Activated CD4-positive, alpha-beta T cell treated with anti-CD3 and anti-CD28 coated beads, Interleukin-2, Interleukin-4, amounts not matched to agents 100 ng/mL and 50 ng/mL, durations not matched to agents 16 hours and 8 hours (primary cell): ENCODE results near the gene RNF223.

Experiments used
- DNase-seq: peaks from one replicate; pipeline ENCODE4 v3.0.0-alpha.2; 2020; ENCODE audit warnings: low spot score

RNF223 gene

GRCh38 chr1:1026599-1027413 lies 47.3 kb downstream of the RNF223 start:
- no peak for DNase-seq

GRCh38 chr1:1025730-1026129 lies 48.4 kb downstream of the RNF223 start:
- no peak for DNase-seq

GRCh38 chr1:1024771-1025699 lies 49.1 kb downstream of the RNF223 start:
- DNase-seq = no peak

GRCh38 chr1:1024149-1024770 lies 49.8 kb downstream of the RNF223 start:
- DNase-seq = no peak

- DNase-seq = no peak
These were observed 50.4 kb downstream of the RNF223 start for GRCh38 chr1:1023700-1024099.

- no peak for DNase-seq
These were observed 51.6 kb downstream of the RNF223 start for GRCh38 chr1:1022302-1023009.

GRCh38 chr1:1021920-1022259 lies 52.2 kb downstream of the RNF223 start:
- DNase-seq = no peak

GRCh38 chr1:1021010-1021919 lies 52.8 kb downstream of the RNF223 start:
- no peak for DNase-seq
